Stomach (tissue), 4 donors: ENCODE results near the gene PTPRE.

Experiments
- CTCF ChIP-seq, 7 experiments: fragments of 450-650 bp in 4 of 7; fragments of 200-600 bp in 3 of 7; sonication (generic) in 3 of 7; IDR thresholded peaks; one replicate each; pipeline ENCODE4 v1.5.1; 2016 to 2019; ENCODE audit warnings: antibody characterized with exemption in 7 of 7, control low read depth in 2 of 7, mild to moderate bottlenecking in 1 of 7
- POLR2A ChIP-seq, 4 donors: fragments of 450-650 bp; IDR thresholded peaks; one replicate each; pipeline ENCODE4 v1.6.1; 2016; ENCODE audit warnings: antibody characterized with exemption in 4 of 4, control low read depth in 2 of 4, mild to moderate bottlenecking in 1 of 4, moderate library complexity in 1 of 4
- POLR2AphosphoS5 ChIP-seq, 3 donors: sonication (generic); formaldehyde crosslinking; IDR thresholded peaks; one replicate each; pipeline ENCODE4 v1.6.1; 2016; ENCODE audit warnings: antibody characterized with exemption in 3 of 3

- TF ChIP-seq POLR2A (IDR thresholded peaks at IDR 0.05) (peak in 1 of 4 donors; percentile 29), POLR2AphosphoS5 (IDR thresholded peaks at IDR 0.05) (peak in 2 of 3 donors; percentile 90 to 91), CTCF (IDR thresholded peaks at IDR 0.05) (no peak)
Observed at GRCh38 chr10:128047351-128047750, 140.4 kb downstream of the PTPRE start.
